ENCODE data around the gene RBM17. TPM values are rescaled to one million over a fixed set of nuclear protein-coding genes. Genes with fewer than 3 reads are reported as not detected.

Gene RBM17
- total RNA-seq, 2 experiments from 2014 or later = 337 to 355 TPM

DNA sequence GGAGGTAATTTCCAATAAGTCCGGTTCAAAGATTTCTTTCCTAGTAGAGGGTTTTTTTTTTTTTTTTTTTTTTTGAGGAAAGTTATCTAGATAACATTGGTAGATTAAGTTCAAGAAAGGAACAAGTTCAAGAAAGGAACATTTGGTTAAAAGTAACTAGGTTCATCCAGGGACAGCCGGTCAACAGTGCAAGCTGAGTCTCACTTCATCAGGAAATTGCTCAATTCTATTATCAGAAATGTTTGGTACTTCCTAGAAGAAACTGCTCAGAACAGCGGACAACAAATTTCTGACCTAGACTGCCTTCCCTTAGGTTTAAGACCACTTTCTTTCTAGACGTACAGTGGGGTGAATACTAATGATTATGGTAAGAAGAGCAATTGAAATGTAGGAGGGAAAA is 23.0 kb upstream of the RBM17 start:
- Mint-ChIP-seq H3K4me1 (peaks cover 68% of the 10 kb centered on the region), H3K9me3 (peaks cover 6% of the 10 kb centered on the region), H3K27me3 (peaks cover 4% of the 10 kb centered on the region), H3K4me3 (peak overlapping the region; percentile 62), H3K27ac (peak overlapping the region; percentile 83), H3K36me3 (peaks cover 25% of the 10 kb centered on the region)
- no peak for DNase-seq

DNA sequence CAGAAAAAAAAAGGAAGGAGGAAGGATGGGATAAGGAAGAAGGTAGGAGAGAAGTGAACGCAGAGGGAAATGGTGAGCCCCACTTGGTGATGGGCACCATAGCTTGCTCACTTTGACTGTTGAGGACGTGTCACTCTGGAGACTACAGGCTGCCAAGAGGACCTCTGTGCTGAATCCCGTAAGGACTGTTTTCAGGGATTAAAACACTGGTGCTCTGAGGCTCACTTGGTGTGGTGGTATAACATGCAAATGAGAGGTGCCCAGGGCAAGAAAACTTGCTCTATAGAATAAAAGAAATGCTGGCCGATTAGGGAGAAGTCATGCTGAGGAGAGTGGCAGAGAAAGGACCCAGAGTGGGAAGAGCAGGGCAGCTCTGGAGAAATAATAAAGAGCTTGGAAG is 21.4 kb upstream of the RBM17 start:
- Mint-ChIP-seq H3K4me3 (peak overlapping the region; percentile 72), H3K27ac (peak overlapping the region; percentile 51), H3K9me3 (peaks cover 6% of the 10 kb centered on the region), H3K27me3 (no peaks in the 10 kb centered on the region), H3K4me1 (peaks cover 81% of the 10 kb centered on the region), H3K36me3 (peaks cover 10% of the 10 kb centered on the region)
- DNase-seq = no peak

DNA sequence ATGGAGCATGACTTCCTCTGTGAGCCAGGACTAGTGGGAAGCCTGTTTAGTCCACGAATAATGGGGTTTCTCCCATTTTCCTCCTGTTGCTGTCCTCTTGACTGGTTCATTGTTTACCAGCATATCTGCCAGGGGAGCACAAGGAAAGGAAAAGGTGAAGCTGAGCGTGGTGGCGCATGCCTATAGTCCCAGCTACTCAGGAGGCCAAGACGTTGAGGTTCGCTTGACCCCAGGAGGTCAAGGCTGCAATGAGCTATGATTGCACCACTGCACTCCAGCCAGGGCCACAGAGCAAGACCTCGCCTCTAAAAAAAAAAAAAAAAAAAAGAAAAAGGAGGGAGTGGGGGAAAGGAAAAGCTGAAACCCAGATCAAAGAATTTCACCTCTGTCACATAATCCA is 20.8 kb upstream of the RBM17 start:
- Mint-ChIP-seq H3K36me3 (peaks cover 10% of the 10 kb centered on the region), H3K27ac (peak overlapping the region; percentile 96), H3K27me3 (no peaks in the 10 kb centered on the region), H3K4me1 (peaks cover 82% of the 10 kb centered on the region), H3K4me3 (peak overlapping the region; percentile 72), H3K9me3 (peaks cover 6% of the 10 kb centered on the region)
- no peak for DNase-seq

DNA sequence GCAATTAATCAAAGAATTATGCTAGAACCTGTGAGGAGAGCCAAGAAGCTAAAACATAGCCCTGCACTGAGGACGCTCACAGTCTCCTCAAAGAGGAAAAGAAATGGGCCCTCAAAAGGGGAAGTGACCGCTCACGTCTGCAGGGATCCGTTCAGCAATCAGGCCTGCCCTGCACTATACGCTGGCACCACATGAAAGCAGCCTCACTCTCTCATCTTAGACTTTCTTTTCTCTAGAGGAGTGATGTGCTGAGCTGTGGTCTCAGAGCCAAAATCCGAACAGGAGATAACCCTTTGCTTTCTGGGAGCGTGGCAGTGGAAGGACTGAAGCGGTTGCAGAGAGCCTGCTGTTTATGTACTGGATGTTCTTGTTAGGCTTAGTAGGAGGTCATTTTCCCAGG is 20.4 kb upstream of the RBM17 start:
- peak overlapping the region; percentile 72 for H3K4me3 Mint-ChIP-seq
- no peaks in the 10 kb centered on the region for H3K27me3 Mint-ChIP-seq
- H3K36me3 Mint-ChIP-seq = peaks cover 10% of the 10 kb centered on the region
- H3K9me3 Mint-ChIP-seq = peaks cover 6% of the 10 kb centered on the region
- DNase-seq = peak; percentile 55
- H3K27ac Mint-ChIP-seq = peak overlapping the region; percentile 96
- H3K4me1 Mint-ChIP-seq = peaks cover 84% of the 10 kb centered on the region

DNA sequence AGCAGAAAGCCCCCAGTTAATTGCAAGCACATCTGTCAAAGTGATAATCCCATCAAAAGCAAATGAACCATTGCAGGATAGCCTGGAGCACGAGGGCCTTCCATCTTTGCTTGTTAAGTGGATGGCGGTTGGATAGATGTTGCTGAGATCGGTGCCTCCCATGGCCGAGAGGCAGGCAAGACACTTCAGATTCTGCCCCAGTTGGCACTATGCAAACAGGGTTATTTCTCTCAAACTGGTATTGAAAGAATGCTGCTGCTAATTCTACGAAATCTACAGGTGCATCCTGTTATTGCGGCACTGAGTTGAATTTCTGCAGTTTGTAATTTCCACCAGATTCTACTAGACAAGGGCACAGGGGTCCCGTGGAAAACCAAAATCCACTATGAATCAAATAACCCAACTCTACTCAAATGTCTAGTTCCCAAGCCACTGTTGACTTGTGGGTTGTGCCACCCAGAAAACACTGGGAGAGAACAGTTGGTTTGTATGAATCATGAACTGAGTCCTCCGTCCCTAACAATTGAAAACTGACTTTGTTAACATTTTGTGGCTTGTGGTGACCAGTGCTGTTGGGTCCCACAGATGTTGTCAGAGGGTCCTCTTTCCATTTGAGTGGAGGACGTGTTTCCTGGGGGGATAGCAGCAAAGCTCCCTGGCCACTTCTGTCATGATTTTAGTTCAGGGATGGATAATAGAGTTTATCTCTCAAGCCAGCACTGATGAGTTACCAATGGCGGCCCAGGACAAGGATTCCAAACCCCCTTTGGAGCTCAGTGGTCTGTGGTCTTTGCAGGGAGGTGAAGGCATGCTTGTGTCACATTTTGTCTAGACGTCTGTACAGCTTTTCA is 19.5 kb upstream of the RBM17 start:
- Mint-ChIP-seq H3K27me3 (no peaks in the 10 kb centered on the region), H3K4me3 (peak overlapping the region; percentile 72), H3K9me3 (peaks cover 8% of the 10 kb centered on the region), H3K4me1 (peaks cover 87% of the 10 kb centered on the region), H3K27ac (peak overlapping the region; percentile 96), H3K36me3 (peaks cover 10% of the 10 kb centered on the region)
- DNase-seq = no peak

DNA sequence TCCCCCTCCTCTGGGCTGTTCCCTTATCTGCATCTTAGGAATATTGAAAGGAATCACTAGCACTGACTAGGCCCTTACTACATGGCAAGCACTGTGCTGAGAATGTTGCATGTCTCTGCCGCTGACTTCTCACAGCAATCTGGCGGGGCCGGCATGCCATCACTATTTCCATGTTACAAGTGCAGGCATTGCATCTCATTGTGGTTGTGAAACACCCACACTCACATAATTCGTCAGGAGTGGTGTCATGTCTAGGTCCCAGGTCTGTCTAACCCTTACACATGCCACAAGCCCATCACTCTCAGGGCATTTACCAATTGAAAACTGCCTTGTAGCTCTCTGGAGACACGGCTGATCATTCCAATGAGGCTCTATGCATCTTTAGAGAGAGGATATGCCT is 18.2 kb upstream of the RBM17 start:
- Mint-ChIP-seq H3K27ac (peak overlapping the region; percentile 96), H3K4me1 (peaks cover 87% of the 10 kb centered on the region)
- DNase-seq = peak; percentile 80

DNA sequence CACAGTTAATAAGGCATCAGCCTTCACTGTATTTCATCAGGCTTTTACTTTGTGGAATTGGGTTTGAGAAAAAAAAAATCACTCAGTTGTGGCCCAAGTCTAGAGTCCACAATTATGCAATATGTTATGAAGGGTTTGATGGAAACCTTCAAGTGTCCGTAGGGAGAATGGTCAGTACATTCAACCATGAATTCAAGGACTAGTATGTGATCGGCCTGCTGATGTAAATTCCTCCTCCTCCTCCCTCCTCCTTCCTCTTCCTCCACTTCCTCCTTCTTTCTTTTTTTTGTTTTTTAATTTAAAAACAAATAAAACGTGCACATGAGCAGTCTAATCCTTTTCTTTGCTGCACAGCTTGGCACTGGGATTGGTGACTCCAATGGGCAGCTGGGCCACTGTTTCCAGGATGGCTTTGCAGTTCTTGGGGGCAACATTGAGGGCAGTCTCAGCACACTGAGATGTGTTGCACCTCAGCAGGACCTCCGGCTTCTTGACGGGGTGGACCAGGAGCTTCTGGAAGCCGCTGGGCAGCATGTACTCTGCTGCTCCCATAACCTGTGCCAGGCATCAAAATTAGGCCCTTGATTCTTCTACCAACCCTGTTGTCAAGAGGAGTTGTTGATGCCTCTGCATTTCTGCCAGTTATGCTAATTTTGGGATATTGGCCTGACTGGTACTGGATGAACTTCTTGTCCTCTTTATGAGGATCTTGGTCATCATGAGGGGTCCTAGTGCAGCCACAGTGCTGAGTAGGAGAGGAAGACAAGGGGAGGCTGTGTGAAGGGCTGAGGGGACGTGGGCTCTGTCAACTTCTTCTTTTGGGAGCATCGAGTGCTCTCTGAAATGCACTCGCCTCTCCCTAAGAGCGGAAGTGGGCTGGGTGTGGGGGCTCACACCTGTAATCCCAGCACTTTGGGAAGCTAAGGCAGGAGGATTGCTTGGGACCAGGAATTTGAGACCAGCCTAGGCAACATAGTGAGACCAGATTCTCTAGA is 17.4 kb upstream of the RBM17 start:
- Mint-ChIP-seq H3K9me3 (peaks cover 6% of the 10 kb centered on the region), H3K4me1 (peaks cover 79% of the 10 kb centered on the region), H3K27me3 (no peaks in the 10 kb centered on the region), H3K36me3 (peaks cover 8% of the 10 kb centered on the region), H3K4me3 (peak overlapping the region; percentile 42), H3K27ac (peak overlapping the region; percentile 96)
- no peak for DNase-seq

More for the DNA sequence above, 18.2 kb upstream of the RBM17 start:
- Mint-ChIP-seq H3K36me3 (peaks cover 8% of the 10 kb centered on the region), H3K4me3 (peak overlapping the region; percentile 72), H3K9me3 (peaks cover 6% of the 10 kb centered on the region), H3K27me3 (no peaks in the 10 kb centered on the region)

DNA sequence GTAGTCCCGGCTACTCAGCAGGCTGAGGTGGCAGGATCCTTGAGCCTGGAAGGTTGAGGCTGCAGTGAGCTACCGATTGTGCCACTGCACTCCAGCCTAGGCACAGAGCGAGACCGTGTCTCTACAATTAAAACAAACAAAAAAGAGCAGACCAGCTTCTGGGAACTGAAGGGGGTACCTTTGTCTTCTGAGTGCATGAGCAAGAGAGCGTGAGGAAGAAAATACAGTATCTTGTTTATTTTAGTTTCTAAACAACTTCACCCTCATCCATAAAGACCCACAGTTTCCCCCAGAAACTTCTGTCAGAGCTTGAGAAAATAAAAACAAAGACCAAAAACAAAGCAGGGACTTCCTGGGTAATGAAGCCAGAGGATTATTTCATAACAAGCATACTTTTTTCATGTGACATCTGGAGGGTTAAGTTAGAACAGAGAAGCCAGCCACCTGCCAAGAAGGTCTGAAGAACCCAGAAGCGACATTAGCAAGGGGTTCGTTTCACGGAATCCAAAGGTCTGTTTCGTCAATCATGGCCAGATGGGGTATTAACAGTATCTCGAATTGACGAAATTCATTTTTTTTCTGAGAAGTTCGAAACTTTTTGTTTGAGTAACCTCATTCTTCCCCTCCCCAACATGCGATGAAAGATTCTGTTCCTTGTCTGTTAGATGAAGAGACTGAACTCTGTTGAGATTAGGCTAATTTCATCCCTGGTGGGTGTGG is 16.5 kb upstream of the RBM17 start:
- peak; percentile 57 for DNase-seq
- H3K27ac Mint-ChIP-seq = peak overlapping the region; percentile 96
- H3K4me1 Mint-ChIP-seq = peaks cover 76% of the 10 kb centered on the region

DNA sequence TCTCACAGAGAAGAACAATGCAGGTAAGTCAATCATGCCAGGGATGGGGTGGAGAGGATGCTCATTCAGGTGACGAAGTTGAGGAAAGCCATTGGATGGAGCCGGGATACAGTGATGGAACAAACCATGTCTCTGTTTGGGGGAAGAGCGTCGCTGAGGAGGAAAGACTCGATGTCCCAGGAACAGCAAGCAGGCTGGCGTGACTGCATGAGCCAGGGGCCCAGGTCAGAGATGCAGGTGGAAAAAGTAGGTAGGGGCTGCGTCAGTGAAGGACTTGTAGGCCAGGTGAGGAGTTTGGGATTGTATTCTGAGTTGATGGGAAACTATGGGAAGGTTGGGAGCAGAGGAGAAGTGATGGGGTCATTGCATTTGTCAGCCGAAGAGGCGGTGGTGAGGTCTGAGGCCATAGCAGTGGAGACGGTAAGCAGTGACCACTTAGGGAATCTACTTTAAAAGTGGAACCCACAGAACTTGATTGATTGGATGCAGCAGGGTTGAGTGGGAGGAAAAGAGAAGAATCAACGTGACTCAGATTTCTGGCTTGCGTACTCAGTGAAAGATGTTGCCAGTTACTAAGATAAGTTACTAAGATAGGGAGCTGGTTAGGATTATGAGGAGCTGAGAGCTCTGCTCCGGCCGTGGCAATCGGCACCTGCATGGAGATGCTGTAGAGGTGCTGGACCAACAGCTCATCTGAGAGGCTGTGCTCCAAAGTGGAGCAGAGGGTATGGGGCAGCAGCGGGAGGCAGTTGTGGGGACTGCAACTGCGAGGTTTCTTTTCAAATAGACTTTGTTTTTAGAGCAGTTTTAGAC is 14.1 kb upstream of the RBM17 start:
- Mint-ChIP-seq H3K4me1 (peaks cover 53% of the 10 kb centered on the region), H3K9me3 (peaks cover 6% of the 10 kb centered on the region), H3K4me3 (no peak overlapping the region), H3K27ac (peak overlapping the region; percentile 17), H3K36me3 (peaks cover 6% of the 10 kb centered on the region), H3K27me3 (no peaks in the 10 kb centered on the region)
- DNase-seq = no peak

More for the DNA sequence above, 16.5 kb upstream of the RBM17 start:
- Mint-ChIP-seq H3K36me3 (peaks cover 8% of the 10 kb centered on the region), H3K27me3 (no peaks in the 10 kb centered on the region), H3K4me3 (peak overlapping the region; percentile 42), H3K9me3 (peaks cover 6% of the 10 kb centered on the region)

DNA sequence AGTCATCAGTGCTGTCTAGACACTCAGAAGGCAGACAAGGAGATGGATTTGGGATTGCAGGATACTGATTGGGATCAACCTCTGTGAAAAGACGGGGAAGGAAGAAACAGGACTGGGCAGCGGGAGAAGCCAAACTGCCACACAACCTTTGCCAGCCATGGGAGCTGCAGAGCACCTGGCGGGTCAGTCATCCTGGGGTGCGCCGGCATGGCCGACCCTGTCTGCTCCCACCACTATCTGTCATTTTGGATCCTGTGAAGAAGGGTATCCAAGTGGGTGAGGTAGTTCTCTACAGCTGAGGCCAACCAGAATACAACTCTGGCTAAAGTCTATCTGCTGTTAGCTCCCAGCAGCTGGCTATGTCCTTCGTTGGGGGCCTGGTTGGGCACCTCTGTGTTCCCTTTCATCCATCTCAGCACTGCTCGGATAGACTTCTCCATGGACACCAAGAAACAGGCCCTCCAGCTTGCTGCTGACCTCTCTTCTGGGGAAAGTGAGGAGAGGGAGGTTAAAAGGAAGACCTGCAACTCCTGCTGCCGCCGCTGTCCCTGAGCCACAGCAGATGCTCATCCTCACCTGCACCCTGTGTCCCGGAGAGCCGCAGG is 11.7 kb upstream of the RBM17 start:
- DNase-seq = no peak

DNA sequence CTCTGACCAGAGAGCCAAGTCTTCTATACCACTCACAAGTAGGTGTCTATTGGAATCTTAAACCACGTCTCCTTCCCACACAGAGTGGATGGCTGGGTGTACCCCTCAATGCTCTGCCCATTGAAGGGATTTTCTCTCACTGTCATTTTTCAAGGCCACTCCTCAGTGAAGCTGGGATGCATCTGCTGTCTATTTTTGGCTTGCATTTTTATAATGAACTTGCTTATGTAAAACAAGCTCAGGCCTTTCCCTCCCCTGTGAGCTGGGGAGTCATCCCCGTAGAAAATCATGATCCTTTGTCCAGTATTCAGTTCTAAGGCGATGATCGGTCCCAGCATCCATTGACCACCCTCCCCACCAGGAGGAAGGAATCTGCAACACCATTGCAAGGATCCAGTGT is 9.8 kb upstream of the RBM17 start:
- no peak overlapping the region for H3K27ac Mint-ChIP-seq
- H3K4me1 Mint-ChIP-seq = peaks cover 40% of the 10 kb centered on the region
- DNase-seq = no peak
- peaks cover 5% of the 10 kb centered on the region for H3K36me3 Mint-ChIP-seq
- peaks cover 11% of the 10 kb centered on the region for H3K9me3 Mint-ChIP-seq
- no peak overlapping the region for H3K4me3 Mint-ChIP-seq
- no peaks in the 10 kb centered on the region for H3K27me3 Mint-ChIP-seq

More for the DNA sequence above, 11.7 kb upstream of the RBM17 start:
- Mint-ChIP-seq H3K36me3 (no peaks in the 10 kb centered on the region), H3K27ac (no peak overlapping the region), H3K9me3 (peaks cover 9% of the 10 kb centered on the region), H3K27me3 (no peaks in the 10 kb centered on the region), H3K4me3 (no peak overlapping the region), H3K4me1 (peaks cover 38% of the 10 kb centered on the region)

DNA sequence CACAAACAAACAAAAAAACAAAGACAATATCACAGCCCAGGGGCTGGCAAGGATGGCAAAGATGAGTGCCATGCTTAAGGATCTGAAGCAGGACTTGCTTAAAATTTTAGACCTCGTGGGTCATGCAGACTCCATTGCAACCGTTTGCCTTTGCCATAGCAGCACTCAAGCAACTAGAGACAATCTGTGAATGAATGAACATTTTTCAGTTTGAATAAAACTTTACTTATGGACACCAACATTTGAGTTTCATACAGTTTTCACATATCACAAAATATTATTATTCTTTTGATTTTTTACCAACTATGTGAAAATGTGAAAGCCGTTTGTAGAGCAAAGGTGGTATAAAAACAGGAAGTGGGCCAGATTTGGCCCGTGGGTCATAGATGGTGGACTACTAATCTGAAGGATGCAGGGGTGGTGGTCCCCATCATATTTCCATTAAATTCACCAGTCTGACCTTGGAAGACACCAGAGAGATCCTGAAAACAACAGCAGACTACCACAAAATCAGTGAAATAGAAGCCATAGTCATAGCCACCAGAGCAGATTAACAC is 8.3 kb upstream of the RBM17 start:
- Mint-ChIP-seq H3K4me1 (peaks cover 30% of the 10 kb centered on the region), H3K4me3 (no peak overlapping the region)

More for the DNA sequence above, 8.3 kb upstream of the RBM17 start:
- H3K27ac Mint-ChIP-seq = no peak overlapping the region
- no peaks in the 10 kb centered on the region for H3K27me3 Mint-ChIP-seq
- no peak for DNase-seq
- peaks cover 11% of the 10 kb centered on the region for H3K9me3 Mint-ChIP-seq
- H3K36me3 Mint-ChIP-seq = peaks cover 5% of the 10 kb centered on the region
